Measurements from ENCODE around the gene P2RX6. TPM values are rescaled to one million over a fixed set of nuclear protein-coding genes. Genes with fewer than 3 reads are reported as not detected.

The P2RX6 gene
- total and polyA plus RNA-seq, 2 experiments from 2014 or later: not detected

GRCh38 chr22:20996598-20997535, 18.1 kb upstream of the P2RX6 start (continued):
- TF ChIP-seq JUNB (IDR thresholded peaks at IDR 0.05; ENCODE audit: unreplicated experiment): no peak
- no peak for TF ChIP-seq ZNF462 (CRISPR knock-in tag; IDR thresholded peaks at IDR 0.05)
- TF ChIP-seq ZNF331 (CRISPR knock-in tag; IDR thresholded peaks at IDR 0.05; ENCODE audit: low read depth): no peak

- no peaks in the 10 kb centered on the region for H3K36me3 ChIP-seq (ENCODE audit: insufficient read depth)
- H3K27me3 Mint-ChIP-seq (ENCODE audit: insufficient read depth, low read depth, poor library complexity): peaks cover 14% of the 10 kb centered on the region
- H3K27me3 ChIP-seq (ENCODE audit: insufficient read depth): no peaks in the 10 kb centered on the region
- peaks cover 3% of the 10 kb centered on the region; the same call in 1 of the 3 replicates for H3K4me1 Mint-ChIP-seq
- no peak overlapping the region for H3K4me2 ChIP-seq
- H4K20me1 ChIP-seq (replicated peaks; ENCODE audit: insufficient read depth): no peaks in the 10 kb centered on the region
- no peak for DNase-seq (ENCODE audit: low spot score)
- H3K4me1 ChIP-seq (ENCODE audit: insufficient read depth): peaks cover 9% of the 10 kb centered on the region; the same call in 1 of the 2 replicates
- H2AFZ ChIP-seq: no peak overlapping the region
- ATAC-seq: no peak
- 0 out of 2 replicates have a peak, but pooled peaks cover under 1% of the 10 kb centered on the region for H3K79me2 ChIP-seq (replicated peaks; ENCODE audit: insufficient read depth)
- H3K9me3 Mint-ChIP-seq: no peaks in the 10 kb centered on the region
- H3K9me2 ChIP-seq (ENCODE audit: insufficient read depth): no peaks in the 10 kb centered on the region
- H3F3A ChIP-seq (replicated peaks; ENCODE audit: low read depth): peaks cover 7% of the 10 kb centered on the region; the same call in 1 of the 2 replicates
- no peak overlapping the region for H3K27ac ChIP-seq (ENCODE audit: low read depth)
- no peak overlapping the region for H3K27ac Mint-ChIP-seq
- no peak overlapping the region for H3K4me3 ChIP-seq
- peaks cover 22% of the 10 kb centered on the region; the same call in 1 of the 3 replicates for H3K36me3 Mint-ChIP-seq (ENCODE audit: low read depth)
- H3K4me3 Mint-ChIP-seq: no peak overlapping the region
- TF ChIP-seq ZNF114 (CRISPR knock-in tag; IDR thresholded peaks at IDR 0.05) (no peak), REST (IDR thresholded peaks at IDR 0.05; ENCODE audit: unreplicated experiment) (no peak), ZNF331 (CRISPR knock-in tag; IDR thresholded peaks at IDR 0.05; ENCODE audit: low read depth) (no peak), POLR2AphosphoS5 (IDR thresholded peaks at IDR 0.05; ENCODE audit: low read depth) (no peak), STAT1 (IDR thresholded peaks at IDR 0.05; ENCODE audit: unreplicated experiment) (no peak), NANOG (IDR thresholded peaks at IDR 0.05; ENCODE audit: borderline replicate concordance) (no peak), CREB1 (CRISPR knock-in tag; IDR thresholded peaks at IDR 0.05; ENCODE audit: low read depth) (no peak), CTCF (conservative IDR thresholded peaks at IDR 0.05; ENCODE audit: low read depth in 2 of 2) (no peak), JUNB (IDR thresholded peaks at IDR 0.05; ENCODE audit: unreplicated experiment) (no peak)
These were observed 17.3 kb upstream of the P2RX6 start for GRCh38 chr22:20997536-20998257.
